Prostate gland (tissue), 2 donors: ENCODE results near the gene CES2. TPM values are rescaled to one million over a fixed set of nuclear protein-coding genes. Genes with fewer than 3 reads are reported as not detected.
"Not testable (repeated sequence)": the region's sequence is repeated elsewhere in the genome, so short reads cannot be mapped to it uniquely, and the experiment has no call there.

Experiments used
- DNase-seq: peaks from one replicate; pipeline ENCODE4 v3.0.0-alpha.2; 2019; ENCODE audit warnings: low spot score
- H3K27ac ChIP-seq, 2 donors: fragments of 200-600 bp; sonication (generic); 2 replicates each; pipeline ENCODE4 v1.5.1; 2017 to 2019
- H3K27me3 ChIP-seq: fragments of 200-600 bp; sonication (generic); replicated peaks from 2 replicates; pipeline ENCODE4 v1.5.1; 2019; ENCODE audit not compliant: insufficient read depth
- H3K36me3 ChIP-seq, 2 donors: fragments of 200-600 bp; sonication (generic); 1 replicate in 1 of 2; 2 replicates in 1 of 2; pipeline versions ENCODE4 v1.5.1 to v1.8.1; 2017 to 2019
- H3K4me1 ChIP-seq: fragments of 200-600 bp; sonication (generic); replicated peaks from 2 replicates; pipeline ENCODE4 v1.5.1; 2019
- H3K4me3 ChIP-seq, 2 donors: fragments of 200-600 bp; sonication (generic); 2 replicates each; pipeline ENCODE4 v1.5.1; 2017 to 2019
- H3K9me3 ChIP-seq: fragments of 200-600 bp; sonication (generic); 2 replicates; pipeline ENCODE4 v1.5.1; 2017
- POLR2A ChIP-seq: fragments of 450-650 bp; IDR thresholded peaks from one replicate; pipeline ENCODE4 v1.6.1; 2016; ENCODE audit warnings: antibody characterized with exemption, mild to moderate bottlenecking
- POLR2AphosphoS5 ChIP-seq: sonication (generic); formaldehyde crosslinking; IDR thresholded peaks from one replicate; pipeline ENCODE4 v1.6.1; 2017; ENCODE audit warnings: antibody characterized with exemption
- WGBS: methylation state at CpG from one replicate; pipeline ENCODE4 v1.1.5; 2018; 5-methylcytosine and 5-hydroxymethylcytosine counted together
- intact Hi-C: fragments of 100-400 bp; cut with DNase I; formaldehyde crosslinking; loops from one replicate; pipeline ENCODE4 v1.14.2; 2022
- total RNA-seq, 2 donors: library from RNA; depleted of rRNA; stranded (reverse); fragments of >200 nt; gene quantifications; one replicate each; pipeline ENCODE4 v1.1.0, GENCODE V29; 2016
- TF ChIP-seq, protein P1 (sequence below), 4 experiments: fragments of 200-600 bp in 2 of 4; fragments of 450-650 bp in 2 of 4; sonication (generic) in 2 of 4; IDR thresholded peaks; 1 replicate in 3 of 4; 2 replicates in 1 of 4; pipeline ENCODE4 v1.5.1; 2016 to 2019; ENCODE audit warnings: antibody characterized with exemption in 4 of 4, mild to moderate bottlenecking in 2 of 4, moderate library complexity in 2 of 4

CES2 gene
- total RNA-seq, 2 donors from 2014 or later, result 36.3 to 61.5 TPM

- H3K4me3 ChIP-seq, result no peak overlapping the region
- DNase-seq, result no peak
- peaks cover 4 to 21% of the 10 kb centered on the region in 2 donors for H3K36me3 ChIP-seq
- no peaks in the 10 kb centered on the region for H3K9me3 ChIP-seq
- intact Hi-C loops, result no loop called here
- no peaks in the 10 kb centered on the region for H3K27me3 ChIP-seq
- H3K27ac ChIP-seq, result no peak overlapping the region
- peaks cover 9% of the 10 kb centered on the region for H3K4me1 ChIP-seq
- TF ChIP-seq, protein P1, sequence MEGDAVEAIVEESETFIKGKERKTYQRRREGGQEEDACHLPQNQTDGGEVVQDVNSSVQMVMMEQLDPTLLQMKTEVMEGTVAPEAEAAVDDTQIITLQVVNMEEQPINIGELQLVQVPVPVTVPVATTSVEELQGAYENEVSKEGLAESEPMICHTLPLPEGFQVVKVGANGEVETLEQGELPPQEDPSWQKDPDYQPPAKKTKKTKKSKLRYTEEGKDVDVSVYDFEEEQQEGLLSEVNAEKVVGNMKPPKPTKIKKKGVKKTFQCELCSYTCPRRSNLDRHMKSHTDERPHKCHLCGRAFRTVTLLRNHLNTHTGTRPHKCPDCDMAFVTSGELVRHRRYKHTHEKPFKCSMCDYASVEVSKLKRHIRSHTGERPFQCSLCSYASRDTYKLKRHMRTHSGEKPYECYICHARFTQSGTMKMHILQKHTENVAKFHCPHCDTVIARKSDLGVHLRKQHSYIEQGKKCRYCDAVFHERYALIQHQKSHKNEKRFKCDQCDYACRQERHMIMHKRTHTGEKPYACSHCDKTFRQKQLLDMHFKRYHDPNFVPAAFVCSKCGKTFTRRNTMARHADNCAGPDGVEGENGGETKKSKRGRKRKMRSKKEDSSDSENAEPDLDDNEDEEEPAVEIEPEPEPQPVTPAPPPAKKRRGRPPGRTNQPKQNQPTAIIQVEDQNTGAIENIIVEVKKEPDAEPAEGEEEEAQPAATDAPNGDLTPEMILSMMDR (IDR thresholded peaks at IDR 0.05), result no peak
Measured at GRCh38 chr16:66939366-66939765, 4.0 kb downstream of the CES2 start.

DNA sequence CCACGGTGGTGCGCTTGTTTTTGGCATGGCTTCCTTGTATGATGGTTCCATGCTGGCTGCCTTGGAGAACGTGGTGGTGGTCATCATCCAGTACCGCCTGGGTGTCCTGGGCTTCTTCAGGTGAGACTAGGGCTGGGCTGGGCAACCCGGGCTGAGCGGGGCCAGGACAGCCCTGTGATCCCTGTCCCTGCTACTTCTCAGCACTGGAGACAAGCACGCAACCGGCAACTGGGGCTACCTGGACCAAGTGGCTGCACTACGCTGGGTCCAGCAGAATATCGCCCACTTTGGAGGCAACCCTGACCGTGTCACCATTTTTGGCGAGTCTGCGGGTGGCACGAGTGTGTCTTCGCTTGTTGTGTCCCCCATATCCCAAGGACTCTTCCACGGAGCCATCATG, 4.9 kb downstream of the CES2 start:
- Histone ChIP-seq H3K36me3 (peaks cover 4 to 21% of the 10 kb centered on the region in 2 donors), H3K27me3 (no peaks in the 10 kb centered on the region), H3K4me1 (peaks cover 9% of the 10 kb centered on the region), H3K27ac (no peak overlapping the region), H3K9me3 (no peaks in the 10 kb centered on the region), H3K4me3 (no peak overlapping the region)
- WGBS, result 94% methylated on average over 16 of the region's 16 CpGs
- DNase-seq, result no peak
- TF ChIP-seq POLR2A (no peak), POLR2AphosphoS5 (no peak)
- TF ChIP-seq, protein P1 (IDR thresholded peaks at IDR 0.05), result no peak
- intact Hi-C loops, result no loop called here

GRCh38 chr16:66942981-66943380, 7.7 kb downstream of the CES2 start:
- intact Hi-C loops, result no loop called here
- DNase-seq, result no peak
- Histone ChIP-seq H3K4me3 (no peak overlapping the region), H3K4me1 (no peaks in the 10 kb centered on the region), H3K27me3 (no peaks in the 10 kb centered on the region), H3K9me3 (no peaks in the 10 kb centered on the region), H3K36me3 (peaks cover 4 to 21% of the 10 kb centered on the region in 2 donors), H3K27ac (no peak overlapping the region)
- no peak for TF ChIP-seq POLR2AphosphoS5
- 91% methylated on average over 5 of the region's 5 CpGs for WGBS

DNA sequence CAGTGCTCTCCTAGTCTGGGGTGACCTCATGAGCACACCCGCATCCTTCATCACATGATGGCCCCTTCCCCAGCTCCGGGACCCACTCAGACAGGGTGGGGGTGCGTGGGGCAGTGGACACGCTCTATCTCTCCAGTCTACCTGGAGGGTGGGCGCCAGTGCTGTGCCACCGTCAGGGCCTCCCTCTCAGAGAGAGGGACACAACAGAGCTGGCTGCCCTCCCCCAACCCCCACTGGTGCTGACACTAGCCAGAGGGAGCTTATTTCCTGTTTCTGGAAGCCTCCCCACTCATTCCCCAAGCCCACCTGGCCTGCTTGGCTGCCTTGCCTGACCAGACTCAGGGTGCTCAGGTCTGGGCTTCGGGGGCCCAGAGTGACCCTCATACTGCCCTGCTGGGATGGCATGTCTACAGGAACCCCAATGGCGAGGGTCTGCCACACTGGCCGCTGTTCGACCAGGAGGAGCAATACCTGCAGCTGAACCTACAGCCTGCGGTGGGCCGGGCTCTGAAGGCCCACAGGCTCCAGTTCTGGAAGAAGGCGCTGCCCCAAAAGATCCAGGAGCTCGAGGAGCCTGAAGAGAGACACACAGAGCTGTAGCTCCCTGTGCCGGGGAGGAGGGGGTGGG, 8.2 kb downstream of the CES2 start:
- intact Hi-C loops, result no loop called here

DNA sequence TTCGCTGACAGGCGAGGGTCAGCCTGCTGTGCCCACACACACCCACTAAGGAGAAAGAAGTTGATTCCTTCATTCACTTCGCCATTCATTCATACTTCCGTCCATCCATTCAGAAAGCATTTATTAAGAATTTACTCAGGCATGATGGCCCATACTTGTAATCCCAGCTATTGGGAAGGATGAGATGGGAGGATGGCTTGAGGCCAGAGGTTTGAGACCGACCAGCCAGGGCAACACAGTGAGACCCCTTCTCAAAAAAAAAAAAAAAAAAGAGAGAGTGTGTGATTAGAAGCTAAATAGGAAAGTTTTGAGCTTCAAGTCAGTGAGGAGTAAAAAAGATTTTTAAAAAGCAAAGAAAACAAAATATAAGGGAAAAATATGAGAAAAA, 8.7 kb downstream of the CES2 start:
- 84% methylated on average over 5 of the region's 5 CpGs for WGBS
- Histone ChIP-seq H3K4me3 (no peak overlapping the region), H3K27ac (no peak overlapping the region), H3K27me3 (no peaks in the 10 kb centered on the region), H3K4me1 (no peaks in the 10 kb centered on the region), H3K36me3 (peaks cover 4 to 21% of the 10 kb centered on the region in 2 donors), H3K9me3 (no peaks in the 10 kb centered on the region)
- TF ChIP-seq, protein P1 (IDR thresholded peaks at IDR 0.05), result no peak
- no peak for TF ChIP-seq POLR2AphosphoS5
- no peak for TF ChIP-seq POLR2A
- intact Hi-C loops, result no loop called here
- DNase-seq, result no peak

More for the DNA sequence above, 8.2 kb downstream of the CES2 start:
- no peak for DNase-seq
- WGBS, result 83% methylated on average over 12 of the region's 15 CpGs
- H3K9me3 ChIP-seq, result no peaks in the 10 kb centered on the region
- TF ChIP-seq POLR2A (no peak), POLR2AphosphoS5 (no peak)
- TF ChIP-seq, protein P1 (IDR thresholded peaks at IDR 0.05), result no peak
- no peaks in the 10 kb centered on the region for H3K4me1 ChIP-seq
- H3K27me3 ChIP-seq, result no peaks in the 10 kb centered on the region
- H3K27ac ChIP-seq, result no peak overlapping the region
- no peak overlapping the region for H3K4me3 ChIP-seq
- H3K36me3 ChIP-seq, result peaks cover 4 to 21% of the 10 kb centered on the region in 2 donors

- 86% methylated on average over 9 of the region's 9 CpGs for WGBS
- not testable (repeated sequence) for H3K4me3 ChIP-seq
Measured at GRCh38 chr16:66944971-66945370, 9.7 kb downstream of the CES2 start.

More at GRCh38 chr16:66944971-66945370, 9.7 kb downstream of the CES2 start:
- H3K9me3 ChIP-seq, H3K27ac ChIP-seq, H3K4me1 ChIP-seq, intact Hi-C loops, DNase-seq, H3K27me3 ChIP-seq: not testable (repeated sequence)
- H3K36me3 ChIP-seq, result peaks cover 4 to 20% of the 10 kb centered on the region in 2 donors
